HepG2 (cell line): ENCODE results near the gene TACC3. TPM values are rescaled to one million over a fixed set of nuclear protein-coding genes. Genes with fewer than 3 reads are reported as not detected.

ENCODE experiments used
- ARHGAP35 ChIP-seq: sonication (generic); formaldehyde crosslinking; IDR thresholded peaks from 2 replicates; pipeline ENCODE4 v1.9.0; 2022; ENCODE audit warnings: mild to moderate bottlenecking, inconsistent platforms, moderate library complexity, missing genetic modification reagents, borderline replicate concordance
- ESRRA ChIP-seq: sonication (generic); formaldehyde crosslinking; IDR thresholded peaks from 2 replicates; pipeline ENCODE4 v1.5.1; 2020; ENCODE audit warnings: mild to moderate bottlenecking, low read depth, missing genetic modification reagents
- GATAD2A ChIP-seq: IDR thresholded peaks from 2 replicates; pipeline ENCODE4 v1.6.1; 2016
- HOXA3 ChIP-seq: sonication (generic); formaldehyde crosslinking; IDR thresholded peaks from 2 replicates; pipeline ENCODE4 v1.5.0; 2020; ENCODE audit warnings: missing genetic modification reagents
- KDM1A ChIP-seq: IDR thresholded peaks from 2 replicates; pipeline ENCODE4 v1.6.1; 2016; ENCODE audit warnings: missing compliant biosample characterization
- KDM3A ChIP-seq: IDR thresholded peaks from 2 replicates; pipeline ENCODE4 v1.6.1; 2018; ENCODE audit warnings: low read depth, missing compliant biosample characterization
- SAFB2 ChIP-seq: sonication (generic); formaldehyde crosslinking; IDR thresholded peaks from 2 replicates; pipeline ENCODE4 v1.5.1; 2020; ENCODE audit warnings: missing genetic modification reagents, low read depth, mild to moderate bottlenecking, borderline replicate concordance
- ZFY ChIP-seq: sonication (generic); formaldehyde crosslinking; IDR thresholded peaks from 2 replicates; pipeline ENCODE4 v1.4.0; 2020; ENCODE audit warnings: missing genetic modification reagents
- ZNF30 ChIP-seq: sonication (generic); formaldehyde crosslinking; IDR thresholded peaks from 2 replicates; pipeline ENCODE4 v1.5.0; 2020; ENCODE audit warnings: mild to moderate bottlenecking, missing genetic modification reagents
- ZNF782 ChIP-seq: sonication (generic); formaldehyde crosslinking; IDR thresholded peaks from 2 replicates; pipeline ENCODE4 v1.4.0; 2020; ENCODE audit warnings: missing genetic modification reagents, mild to moderate bottlenecking, borderline replicate concordance
- polyA plus RNA-seq, 8 experiments: library from polyadenylated mRNA; depleted of rRNA in 3 of 8; stranded (reverse) in 7 of 8; unstranded in 1 of 8; fragments of >200 nt; fragmentation: Illumina TruSeq in 4 of 8; extraction: Trizol in 4 of 8; gene quantifications; 2 replicates each; pipeline versions ENCODE4 v1.2.1 to v1.2.3, GENCODE V29; 2011 to 2016; ENCODE audit warnings: low read depth in 4 of 8, missing spikeins in 1 of 8, mixed read lengths in 1 of 8; ENCODE audit not compliant: insufficient read depth in 1 of 8
- total RNA-seq, 5 experiments: library from RNA; depleted of rRNA; stranded (reverse); fragments of >200 nt; fragmentation: Illumina TruSeq; extraction: Trizol; gene quantifications; 2 replicates each; pipeline ENCODE4 v1.2.3, GENCODE V29; 2016; ENCODE audit warnings: low read depth in 1 of 5
- TF ChIP-seq, protein P1 (sequence below): sonication (generic); formaldehyde crosslinking; IDR thresholded peaks from 2 replicates; pipeline ENCODE4 v1.4.0; 2020; ENCODE audit warnings: mild to moderate bottlenecking, missing genetic modification reagents
- TF ChIP-seq, protein P2 (sequence below): sonication (generic); formaldehyde crosslinking; IDR thresholded peaks from 2 replicates; pipeline ENCODE4 v1.4.0; 2020; ENCODE audit warnings: missing genetic modification reagents, borderline replicate concordance
- TF ChIP-seq, protein P3 (sequence below): sonication (generic); formaldehyde crosslinking; conservative IDR thresholded peaks from 2 replicates; pipeline ENCODE4 v1.8.0; 2022; ENCODE audit warnings: low read depth, missing genetic modification reagents
- TF ChIP-seq, protein P4 (sequence below): sonication (generic); formaldehyde crosslinking; IDR thresholded peaks from 2 replicates; pipeline ENCODE4 v1.4.0; 2020; ENCODE audit warnings: missing genetic modification reagents

Gene TACC3
- total and polyA plus RNA-seq, 2 of the 13 experiments (the other 11 are each of a cell fraction or from before 2014, with no cell fraction given), result 20.3 to 21.2 TPM

DNA sequence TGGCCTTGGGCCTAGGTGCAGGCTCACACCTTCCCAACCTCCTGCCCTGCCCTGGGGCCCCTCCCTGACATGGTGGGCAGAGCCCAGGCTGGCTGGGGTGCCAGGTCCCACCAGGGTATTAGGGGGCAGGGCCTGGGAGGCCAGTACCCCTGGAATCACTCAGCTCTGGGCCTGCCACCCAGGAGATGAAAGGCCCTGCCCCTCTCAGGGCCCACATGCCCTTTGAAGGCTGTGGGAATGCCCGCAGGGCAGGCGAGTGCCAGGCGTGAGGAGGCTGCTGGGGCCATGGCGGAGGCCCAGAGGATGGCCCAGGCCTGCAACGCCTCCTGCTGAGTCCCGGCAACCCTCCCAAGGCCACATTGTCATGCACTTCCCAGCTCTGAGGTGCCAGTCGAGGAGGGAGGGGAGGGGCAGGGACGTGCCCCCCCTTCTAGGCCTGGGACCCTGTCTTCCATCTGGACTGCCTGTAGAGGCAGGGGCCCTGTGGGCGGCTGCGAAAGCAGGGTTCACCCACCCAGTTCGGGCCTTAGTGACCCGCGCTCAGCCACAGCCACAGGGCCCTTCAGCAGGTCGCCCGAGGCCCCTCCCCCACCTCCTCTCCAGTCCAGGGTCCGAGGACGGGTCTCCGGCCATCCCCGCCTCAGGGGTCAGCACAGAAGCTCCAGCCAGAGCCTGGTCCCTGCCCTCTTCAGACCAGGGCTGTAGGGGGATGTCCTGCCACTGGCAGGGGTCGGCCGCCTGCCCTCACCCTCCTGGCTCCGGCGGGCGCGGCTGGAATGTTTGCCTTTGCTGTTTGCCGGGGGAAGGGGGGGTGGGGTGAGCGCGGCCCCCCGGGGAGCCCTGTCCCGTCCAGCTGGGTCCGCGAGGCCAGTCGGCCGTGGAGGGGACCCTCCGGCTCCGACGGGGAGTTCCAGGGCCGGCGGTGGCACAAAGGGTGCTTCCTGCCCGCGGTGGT is 45.1 kb downstream of the TACC3 start (continued):
- TF ChIP-seq ZNF782 (0 out of 2 replicates have a peak, but pooled peaks have one; percentile 61), HOXA3 (peak; percentile 57), SAFB2 (CRISPR knock-in tag) (no peak), KDM3A (CRISPR knock-in tag) (peak; percentile 43; the same call in 1 of the 2 replicates), KDM1A (CRISPR knock-in tag) (0 out of 2 replicates have a peak, but pooled peaks have one; percentile 45), ZFY (peak; percentile 89), GATAD2A (CRISPR knock-in tag) (peak; percentile 72), ZNF30 (0 out of 2 replicates have a peak, but pooled peaks have one; percentile 60), ARHGAP35 (CRISPR knock-in tag) (peak; percentile 61; the same call in 1 of the 2 replicates), ESRRA (CRISPR knock-in tag) (peak; percentile 87)
- TF ChIP-seq, protein P1, sequence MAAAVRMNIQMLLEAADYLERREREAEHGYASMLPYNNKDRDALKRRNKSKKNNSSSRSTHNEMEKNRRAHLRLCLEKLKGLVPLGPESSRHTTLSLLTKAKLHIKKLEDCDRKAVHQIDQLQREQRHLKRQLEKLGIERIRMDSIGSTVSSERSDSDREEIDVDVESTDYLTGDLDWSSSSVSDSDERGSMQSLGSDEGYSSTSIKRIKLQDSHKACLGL (CRISPR knock-in tag), result peak; percentile 62; the same call in 1 of the 2 replicates
- TF ChIP-seq, protein P2, sequence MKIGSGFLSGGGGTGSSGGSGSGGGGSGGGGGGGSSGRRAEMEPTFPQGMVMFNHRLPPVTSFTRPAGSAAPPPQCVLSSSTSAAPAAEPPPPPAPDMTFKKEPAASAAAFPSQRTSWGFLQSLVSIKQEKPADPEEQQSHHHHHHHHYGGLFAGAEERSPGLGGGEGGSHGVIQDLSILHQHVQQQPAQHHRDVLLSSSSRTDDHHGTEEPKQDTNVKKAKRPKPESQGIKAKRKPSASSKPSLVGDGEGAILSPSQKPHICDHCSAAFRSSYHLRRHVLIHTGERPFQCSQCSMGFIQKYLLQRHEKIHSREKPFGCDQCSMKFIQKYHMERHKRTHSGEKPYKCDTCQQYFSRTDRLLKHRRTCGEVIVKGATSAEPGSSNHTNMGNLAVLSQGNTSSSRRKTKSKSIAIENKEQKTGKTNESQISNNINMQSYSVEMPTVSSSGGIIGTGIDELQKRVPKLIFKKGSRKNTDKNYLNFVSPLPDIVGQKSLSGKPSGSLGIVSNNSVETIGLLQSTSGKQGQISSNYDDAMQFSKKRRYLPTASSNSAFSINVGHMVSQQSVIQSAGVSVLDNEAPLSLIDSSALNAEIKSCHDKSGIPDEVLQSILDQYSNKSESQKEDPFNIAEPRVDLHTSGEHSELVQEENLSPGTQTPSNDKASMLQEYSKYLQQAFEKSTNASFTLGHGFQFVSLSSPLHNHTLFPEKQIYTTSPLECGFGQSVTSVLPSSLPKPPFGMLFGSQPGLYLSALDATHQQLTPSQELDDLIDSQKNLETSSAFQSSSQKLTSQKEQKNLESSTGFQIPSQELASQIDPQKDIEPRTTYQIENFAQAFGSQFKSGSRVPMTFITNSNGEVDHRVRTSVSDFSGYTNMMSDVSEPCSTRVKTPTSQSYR (CRISPR knock-in tag), result peak; percentile 95
- TF ChIP-seq, protein P3, sequence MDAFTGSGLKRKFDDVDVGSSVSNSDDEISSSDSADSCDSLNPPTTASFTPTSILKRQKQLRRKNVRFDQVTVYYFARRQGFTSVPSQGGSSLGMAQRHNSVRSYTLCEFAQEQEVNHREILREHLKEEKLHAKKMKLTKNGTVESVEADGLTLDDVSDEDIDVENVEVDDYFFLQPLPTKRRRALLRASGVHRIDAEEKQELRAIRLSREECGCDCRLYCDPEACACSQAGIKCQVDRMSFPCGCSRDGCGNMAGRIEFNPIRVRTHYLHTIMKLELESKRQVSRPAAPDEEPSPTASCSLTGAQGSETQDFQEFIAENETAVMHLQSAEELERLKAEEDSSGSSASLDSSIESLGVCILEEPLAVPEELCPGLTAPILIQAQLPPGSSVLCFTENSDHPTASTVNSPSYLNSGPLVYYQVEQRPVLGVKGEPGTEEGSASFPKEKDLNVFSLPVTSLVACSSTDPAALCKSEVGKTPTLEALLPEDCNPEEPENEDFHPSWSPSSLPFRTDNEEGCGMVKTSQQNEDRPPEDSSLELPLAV (CRISPR knock-in tag), result no peak
- TF ChIP-seq, protein P4, sequence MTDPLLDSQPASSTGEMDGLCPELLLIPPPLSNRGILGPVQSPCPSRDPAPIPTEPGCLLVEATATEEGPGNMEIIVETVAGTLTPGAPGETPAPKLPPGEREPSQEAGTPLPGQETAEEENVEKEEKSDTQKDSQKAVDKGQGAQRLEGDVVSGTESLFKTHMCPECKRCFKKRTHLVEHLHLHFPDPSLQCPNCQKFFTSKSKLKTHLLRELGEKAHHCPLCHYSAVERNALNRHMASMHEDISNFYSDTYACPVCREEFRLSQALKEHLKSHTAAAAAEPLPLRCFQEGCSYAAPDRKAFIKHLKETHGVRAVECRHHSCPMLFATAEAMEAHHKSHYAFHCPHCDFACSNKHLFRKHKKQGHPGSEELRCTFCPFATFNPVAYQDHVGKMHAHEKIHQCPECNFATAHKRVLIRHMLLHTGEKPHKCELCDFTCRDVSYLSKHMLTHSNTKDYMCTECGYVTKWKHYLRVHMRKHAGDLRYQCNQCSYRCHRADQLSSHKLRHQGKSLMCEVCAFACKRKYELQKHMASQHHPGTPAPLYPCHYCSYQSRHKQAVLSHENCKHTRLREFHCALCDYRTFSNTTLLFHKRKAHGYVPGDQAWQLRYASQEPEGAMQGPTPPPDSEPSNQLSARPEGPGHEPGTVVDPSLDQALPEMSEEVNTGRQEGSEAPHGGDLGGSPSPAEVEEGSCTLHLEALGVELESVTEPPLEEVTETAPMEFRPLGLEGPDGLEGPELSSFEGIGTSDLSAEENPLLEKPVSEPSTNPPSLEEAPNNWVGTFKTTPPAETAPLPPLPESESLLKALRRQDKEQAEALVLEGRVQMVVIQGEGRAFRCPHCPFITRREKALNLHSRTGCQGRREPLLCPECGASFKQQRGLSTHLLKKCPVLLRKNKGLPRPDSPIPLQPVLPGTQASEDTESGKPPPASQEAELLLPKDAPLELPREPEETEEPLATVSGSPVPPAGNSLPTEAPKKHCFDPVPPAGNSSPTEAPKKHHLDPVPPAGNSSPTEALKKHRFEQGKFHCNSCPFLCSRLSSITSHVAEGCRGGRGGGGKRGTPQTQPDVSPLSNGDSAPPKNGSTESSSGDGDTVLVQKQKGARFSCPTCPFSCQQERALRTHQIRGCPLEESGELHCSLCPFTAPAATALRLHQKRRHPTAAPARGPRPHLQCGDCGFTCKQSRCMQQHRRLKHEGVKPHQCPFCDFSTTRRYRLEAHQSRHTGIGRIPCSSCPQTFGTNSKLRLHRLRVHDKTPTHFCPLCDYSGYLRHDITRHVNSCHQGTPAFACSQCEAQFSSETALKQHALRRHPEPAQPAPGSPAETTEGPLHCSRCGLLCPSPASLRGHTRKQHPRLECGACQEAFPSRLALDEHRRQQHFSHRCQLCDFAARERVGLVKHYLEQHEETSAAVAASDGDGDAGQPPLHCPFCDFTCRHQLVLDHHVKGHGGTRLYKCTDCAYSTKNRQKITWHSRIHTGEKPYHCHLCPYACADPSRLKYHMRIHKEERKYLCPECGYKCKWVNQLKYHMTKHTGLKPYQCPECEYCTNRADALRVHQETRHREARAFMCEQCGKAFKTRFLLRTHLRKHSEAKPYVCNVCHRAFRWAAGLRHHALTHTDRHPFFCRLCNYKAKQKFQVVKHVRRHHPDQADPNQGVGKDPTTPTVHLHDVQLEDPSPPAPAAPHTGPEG (CRISPR knock-in tag), result peak; percentile 60; the same call in 1 of the 2 replicates
